ENCODE results near the gene ZNF425.
A peak's percentile ranks its signal among the peaks of the same experiment; 100 is the strongest.
"Not testable (repeated sequence)": the region's sequence is repeated elsewhere in the genome, so short reads cannot be mapped to it uniquely, and the experiment has no call there.

Gene ZNF425, protein sequence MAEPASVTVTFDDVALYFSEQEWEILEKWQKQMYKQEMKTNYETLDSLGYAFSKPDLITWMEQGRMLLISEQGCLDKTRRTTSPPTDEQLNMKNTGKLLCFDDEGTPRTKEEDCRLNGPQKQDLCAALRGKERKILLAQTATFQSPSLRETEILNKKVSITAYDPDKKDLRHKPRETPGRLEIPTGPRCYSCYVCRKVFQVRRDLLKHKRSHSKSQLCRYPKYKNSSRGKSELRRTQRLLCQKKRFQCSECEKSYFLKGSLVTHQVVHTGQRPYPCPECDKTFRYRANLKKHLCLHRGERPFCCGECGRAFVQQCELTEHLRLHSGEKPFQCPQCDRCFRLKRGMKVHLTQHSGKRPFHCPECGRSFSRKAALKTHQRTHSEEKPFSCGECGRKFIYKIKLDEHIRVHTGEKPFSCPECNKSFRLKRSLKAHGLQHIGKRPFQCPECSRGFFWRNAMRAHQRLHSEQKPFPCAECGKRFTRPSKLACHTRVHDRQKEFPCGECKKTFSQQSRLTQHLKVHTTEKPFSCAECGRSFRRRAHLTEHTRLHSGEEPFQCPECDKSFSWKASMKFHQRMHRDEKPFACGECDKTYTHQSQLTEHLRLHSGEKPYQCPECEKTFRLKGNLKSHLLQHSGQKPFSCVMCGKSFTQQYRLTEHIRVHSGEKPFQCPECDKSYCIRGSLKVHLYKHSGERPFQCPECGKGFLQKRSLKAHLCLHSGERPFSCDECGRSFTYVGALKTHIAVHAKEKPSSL

DNA sequence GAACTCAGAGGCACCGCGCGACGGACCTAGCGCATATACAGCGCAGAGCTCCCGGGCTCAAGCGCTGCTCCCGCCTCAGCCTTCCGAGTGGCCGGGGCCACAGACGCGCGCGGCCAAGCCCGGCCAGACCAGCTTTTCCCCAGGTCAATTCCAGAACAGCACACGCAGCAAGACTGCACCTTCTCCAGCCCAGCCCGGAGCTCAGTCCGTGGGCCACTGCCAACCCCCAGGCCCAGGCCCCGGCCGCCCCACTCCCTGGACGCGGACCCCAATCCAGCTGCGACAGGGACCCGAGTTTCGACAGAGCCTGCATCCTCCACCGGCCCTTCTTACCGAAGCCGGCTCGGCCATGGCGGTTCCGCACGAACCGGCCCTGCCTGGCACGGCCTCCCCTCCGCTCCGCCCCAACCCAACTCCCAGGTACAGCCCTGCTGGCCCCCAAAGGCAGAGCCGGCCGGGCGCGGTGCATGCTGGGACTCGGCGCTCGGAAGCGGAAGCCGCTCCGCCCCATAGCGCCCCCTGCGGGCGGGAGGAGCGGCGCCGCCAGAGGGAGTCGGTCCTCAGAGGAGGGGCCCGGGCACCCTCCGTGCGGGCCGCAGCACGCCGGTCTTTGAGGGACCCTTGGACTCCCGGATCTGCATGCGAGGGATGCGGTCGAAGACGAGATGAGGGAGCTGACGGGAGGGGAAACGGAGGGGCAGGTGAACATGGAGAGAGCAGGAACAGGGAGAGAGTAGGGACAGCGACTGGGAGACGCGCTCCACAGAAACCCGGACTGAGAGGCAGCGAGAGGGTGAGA lies at the start of gene ZNF425:
ZNF425 (minus strand) TSS at position 462 of the 799 bp plus-strand sequence; CDS start at position 351, 111 bp downstream.
- peak; percentile 92 for DNase-seq

DNA sequence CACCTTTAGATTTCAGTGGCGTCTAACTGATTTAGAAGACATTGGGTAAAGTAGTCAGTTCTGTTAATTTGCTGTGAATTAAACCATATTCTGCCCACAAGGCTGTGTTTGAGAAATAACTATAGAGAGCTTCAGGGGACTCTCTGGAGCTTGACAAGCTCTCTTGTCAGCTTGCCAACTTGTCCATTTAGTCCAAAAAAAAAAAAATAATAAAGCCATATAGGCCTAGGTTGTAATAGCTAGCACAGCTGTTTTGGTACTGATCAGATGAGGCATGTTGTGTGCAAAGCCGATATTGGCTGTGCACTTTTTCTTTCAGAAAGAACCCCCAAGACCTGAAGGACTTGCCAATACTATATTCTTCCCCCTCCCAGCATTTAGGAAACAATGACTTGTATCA lies 49.0 kb upstream of the ZNF425 start:
- no peak for DNase-seq

DNA sequence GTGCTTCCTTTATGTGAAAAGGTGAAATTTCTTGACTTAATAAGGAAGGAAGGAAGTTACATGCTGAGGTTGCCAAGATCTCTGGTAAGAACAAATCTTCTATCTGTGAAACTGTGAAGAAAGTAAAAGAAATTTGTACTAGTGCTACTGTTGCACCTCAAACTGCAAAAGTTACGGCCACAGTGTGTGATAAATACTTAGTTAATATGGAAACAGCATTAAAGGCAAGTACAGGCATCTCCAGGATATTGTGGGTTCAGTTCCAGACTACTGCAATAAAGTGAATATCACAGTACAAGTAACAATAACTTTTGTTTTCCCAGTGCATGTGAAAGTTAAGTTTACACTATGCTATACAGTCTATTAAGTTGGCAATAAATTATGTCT lies 46.4 kb upstream of the ZNF425 start:
- no peak for DNase-seq

- DNase-seq: no peak
These were observed 45.9 kb upstream of the ZNF425 start for GRCh38 chr7:149171892-149172533.

- no peak for DNase-seq
These were observed 40.7 kb upstream of the ZNF425 start for GRCh38 chr7:149166630-149167352.

DNA sequence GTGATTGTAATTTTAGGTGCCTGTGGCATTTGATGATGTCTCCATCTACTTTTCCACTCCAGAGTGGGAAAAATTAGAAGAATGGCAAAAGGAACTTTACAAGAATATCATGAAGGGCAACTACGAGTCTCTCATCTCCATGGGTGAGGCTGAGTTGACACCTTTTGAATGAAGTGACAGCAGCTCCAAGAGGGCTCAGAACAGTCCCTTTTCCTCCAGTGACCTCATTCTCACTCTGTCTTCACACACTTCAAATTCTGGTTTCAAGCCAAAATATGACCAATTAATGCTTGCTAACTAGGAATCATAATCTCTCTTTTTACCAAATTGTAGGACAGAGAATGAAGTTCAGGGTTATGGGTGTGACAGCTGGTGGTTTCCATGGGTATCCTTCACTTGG lies 40.0 kb upstream of the ZNF425 start:
- no peak for DNase-seq

- DNase-seq: no peak
These were observed 35.2 kb upstream of the ZNF425 start for GRCh38 chr7:149161241-149161848.

DNA sequence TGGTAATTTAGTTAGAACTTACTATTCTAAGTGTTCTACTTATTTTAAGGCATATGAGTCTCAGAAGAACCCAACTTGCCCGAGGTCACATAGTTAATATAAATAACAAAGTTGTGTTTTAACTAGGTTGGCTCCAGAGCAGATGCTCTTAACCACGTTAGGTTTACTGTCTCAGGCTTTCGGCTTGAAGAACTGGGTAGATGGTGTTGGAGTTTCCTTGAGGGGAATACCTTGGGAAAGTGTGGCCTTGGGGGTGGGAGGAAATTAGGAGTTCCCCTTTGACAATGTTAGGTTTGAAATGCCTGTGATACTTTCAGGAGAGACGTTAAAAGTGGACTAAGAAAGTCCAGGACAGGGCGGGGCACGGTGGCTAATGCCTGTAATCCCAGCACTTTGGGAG lies 30.8 kb upstream of the ZNF425 start:
- no peak for DNase-seq

GRCh38 chr7:149154056-149154455 lies 27.9 kb upstream of the ZNF425 start:
- no peak for DNase-seq

- no peak for DNase-seq
These were observed 27.2 kb upstream of the ZNF425 start for GRCh38 chr7:149153346-149153745.

- DNase-seq: no peak
These were observed 24.9 kb upstream of the ZNF425 start for GRCh38 chr7:149150981-149151380.

GRCh38 chr7:149147752-149148653 lies 21.9 kb upstream of the ZNF425 start:
- peak; percentile 32 for DNase-seq

- DNase-seq: peak; percentile 89
These were observed 21.1 kb upstream of the ZNF425 start, which contains the start of gene ZNF398 for GRCh38 chr7:149147072-149147751. Gene ZNF398, plus strand, starts transcription at chr7:149147453. Its CDS starts 290 bp downstream, at chr7:149147743.

GRCh38 chr7:149145031-149145845 lies 19.1 kb upstream of the ZNF425 start:
- DNase-seq: no peak

GRCh38 chr7:149144436-149144922 lies 18.4 kb upstream of the ZNF425 start:
- not testable (repeated sequence) for DNase-seq

GRCh38 chr7:149141893-149142292 lies 15.8 kb upstream of the ZNF425 start:
- no peak for DNase-seq

GRCh38 chr7:149140831-149141230 lies 14.7 kb upstream of the ZNF425 start:
- DNase-seq: no peak

DNA sequence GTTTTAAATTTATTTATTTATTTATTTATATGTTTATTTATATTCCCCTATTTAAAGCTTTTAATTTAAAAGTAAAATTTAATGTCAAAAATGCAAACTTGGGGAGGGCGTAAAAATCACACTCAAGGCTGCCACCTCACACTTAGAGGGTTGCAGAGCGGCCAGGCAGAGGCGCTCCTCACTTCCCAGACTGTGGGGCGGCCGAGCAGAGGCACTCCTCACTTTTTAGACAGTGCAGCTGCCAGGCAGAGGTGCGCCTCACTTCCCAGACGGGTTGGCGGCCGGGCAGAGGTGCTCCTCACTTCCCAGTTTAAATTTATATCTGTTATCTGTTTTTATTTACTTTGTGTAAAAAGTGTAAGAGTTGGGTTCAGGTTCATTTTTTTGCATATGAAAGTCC lies 10.0 kb upstream of the ZNF425 start:
- no peak for DNase-seq

All from GDM1 (cell line).